LNCAP (cell line): ENCODE measurements around the gene PSMB2.

ENCODE experiments used
- CTCF ChIP-seq: fragments of 450-650 bp; IDR thresholded peaks from 2 replicates; pipeline ENCODE4 v1.5.1; 2017; ENCODE audit warnings: mild to moderate bottlenecking

The PSMB2 gene

GRCh38 chr1:35668506-35668905 lies 27.2 kb upstream of the PSMB2 start:
- TF ChIP-seq CTCF: no peak

GRCh38 chr1:35666916-35667315 lies 25.6 kb upstream of the PSMB2 start:
- TF ChIP-seq CTCF: no peak

- TF ChIP-seq CTCF: no peak
Measured at GRCh38 chr1:35666216-35666615, 24.9 kb upstream of the PSMB2 start.

- TF ChIP-seq CTCF: no peak
Measured at GRCh38 chr1:35663434-35663833, 22.1 kb upstream of the PSMB2 start.

GRCh38 chr1:35661474-35661795 lies 20.1 kb upstream of the PSMB2 start:
- TF ChIP-seq CTCF: no peak

GRCh38 chr1:35660581-35661473 lies 19.5 kb upstream of the PSMB2 start:
- no peak for TF ChIP-seq CTCF

- no peak for TF ChIP-seq CTCF
Measured at GRCh38 chr1:35659589-35659988, 18.3 kb upstream of the PSMB2 start.

GRCh38 chr1:35657851-35658250 lies 16.5 kb upstream of the PSMB2 start:
- TF ChIP-seq CTCF: no peak
